Measurements from ENCODE around the gene CAMK2G.
"Not testable (repeated sequence)": the region's sequence is repeated elsewhere in the genome, so short reads cannot be mapped to it uniquely, and the experiment has no call there.

GRCh38 chr10:73895381-73895780 lies 21.0 kb upstream of the CAMK2G start:
- TF ChIP-seq POLR2A, CTCF (IDR thresholded peaks at IDR 0.05): not testable (repeated sequence)

All from Peyer's patch (tissue), 4 donors.